ENCODE data around the gene PMF1. TPM values are rescaled to one million over a fixed set of nuclear protein-coding genes. Genes with fewer than 3 reads are reported as not detected.
A peak's percentile ranks its signal among the peaks of the same experiment; 100 is the strongest.

PMF1 gene
- total RNA-seq, 1 donor from 2014 or later, result 80.9 TPM

- Mint-ChIP-seq H3K27ac (peak within 1 kb of the TSS; percentile 96), H3K4me1 (ENCODE audit: low read depth) (peaks cover 28% of the 10 kb centered on the region), H3K36me3 (ENCODE audit: insufficient read depth) (peaks cover 5% of the 10 kb centered on the region), H3K4me3 (ENCODE audit: low read depth) (peak within 1 kb of the TSS; percentile 88), H3K27me3 (no peaks in the 10 kb centered on the region), H3K9me3 (ENCODE audit: low read depth) (no peaks in the 10 kb centered on the region)
- DNase-seq (ENCODE audit: low spot score, unreplicated experiment), result peak; percentile 93
- TF ChIP-seq CTCF (IDR thresholded peaks at IDR 0.05; ENCODE audit: unreplicated experiment), result no peak
These were observed 69.8 kb downstream of the PMF1 start, which contains the start of gene SMG5 for GRCh38 chr1:156282479-156283222. Gene SMG5, minus strand, starts transcription at chr1:156282825. Its CDS starts 145 bp downstream, at chr1:156282680.

GRCh38 chr1:156283521-156283920 lies 70.7 kb downstream of the PMF1 start:
- Mint-ChIP-seq H3K4me3 (ENCODE audit: low read depth) (peak overlapping the region; percentile 88), H3K27ac (peak overlapping the region; percentile 96), H3K27me3 (no peaks in the 10 kb centered on the region), H3K9me3 (ENCODE audit: low read depth) (no peaks in the 10 kb centered on the region), H3K4me1 (ENCODE audit: low read depth) (peaks cover 28% of the 10 kb centered on the region), H3K36me3 (ENCODE audit: insufficient read depth) (peaks cover under 1% of the 10 kb centered on the region)
- DNase-seq (ENCODE audit: low spot score, unreplicated experiment), result no peak
- TF ChIP-seq CTCF (IDR thresholded peaks at IDR 0.05; ENCODE audit: unreplicated experiment), result no peak

- no peaks in the 10 kb centered on the region for H3K27me3 Mint-ChIP-seq
- H3K36me3 Mint-ChIP-seq (ENCODE audit: insufficient read depth), result peaks cover 1% of the 10 kb centered on the region
- H3K4me1 Mint-ChIP-seq (ENCODE audit: low read depth), result peaks cover 28% of the 10 kb centered on the region
- peak within 1 kb of the TSS; percentile 88 for H3K4me3 Mint-ChIP-seq (ENCODE audit: low read depth)
- DNase-seq (ENCODE audit: low spot score, unreplicated experiment), result no peak
- peak within 1 kb of the TSS; percentile 96 for H3K27ac Mint-ChIP-seq
- H3K9me3 Mint-ChIP-seq (ENCODE audit: low read depth), result no peaks in the 10 kb centered on the region
- TF ChIP-seq CTCF (IDR thresholded peaks at IDR 0.05; ENCODE audit: unreplicated experiment), result no peak
These were observed 71.3 kb downstream of the PMF1 start, which contains the start of gene TMEM79 for GRCh38 chr1:156284112-156284511. Gene TMEM79, plus strand, starts transcription at chr1:156284325. Its CDS starts 902 bp downstream, at chr1:156285227.

GRCh38 chr1:156284757-156285156 lies 72.0 kb downstream of the PMF1 start:
- H3K4me3 Mint-ChIP-seq (ENCODE audit: low read depth), result peak overlapping the region; percentile 88
- H3K36me3 Mint-ChIP-seq (ENCODE audit: insufficient read depth), result peaks cover 1% of the 10 kb centered on the region
- no peaks in the 10 kb centered on the region for H3K9me3 Mint-ChIP-seq (ENCODE audit: low read depth)
- no peak overlapping the region for H3K27ac Mint-ChIP-seq
- no peaks in the 10 kb centered on the region for H3K27me3 Mint-ChIP-seq
- no peak for DNase-seq (ENCODE audit: low spot score, unreplicated experiment)
- H3K4me1 Mint-ChIP-seq (ENCODE audit: low read depth), result peaks cover 28% of the 10 kb centered on the region
- no peak for TF ChIP-seq CTCF (IDR thresholded peaks at IDR 0.05; ENCODE audit: unreplicated experiment)

- no peaks in the 10 kb centered on the region for H3K9me3 Mint-ChIP-seq (ENCODE audit: low read depth)
- no peaks in the 10 kb centered on the region for H3K27me3 Mint-ChIP-seq
- peaks cover 28% of the 10 kb centered on the region for H3K4me1 Mint-ChIP-seq (ENCODE audit: low read depth)
- TF ChIP-seq CTCF (IDR thresholded peaks at IDR 0.05; ENCODE audit: unreplicated experiment), result no peak
- no peak overlapping the region for H3K4me3 Mint-ChIP-seq (ENCODE audit: low read depth)
- H3K27ac Mint-ChIP-seq, result no peak overlapping the region
- peaks cover 1% of the 10 kb centered on the region for H3K36me3 Mint-ChIP-seq (ENCODE audit: insufficient read depth)
- DNase-seq (ENCODE audit: low spot score, unreplicated experiment), result no peak
These were observed 72.6 kb downstream of the PMF1 start for GRCh38 chr1:156285437-156285836.
